ENCODE results near the gene TTBK2.

Gene TTBK2

GRCh38 chr15:42760759-42761158 lies 159.8 kb downstream of the TTBK2 start:
- no peak for DNase-seq (ENCODE audit: low spot score)

- no peak for DNase-seq (ENCODE audit: low spot score)
Observed at GRCh38 chr15:42759093-42759492, 161.5 kb downstream of the TTBK2 start.

GRCh38 chr15:42750306-42750705 lies 170.3 kb downstream of the TTBK2 start:
- DNase-seq (ENCODE audit: low spot score), result no peak

GRCh38 chr15:42749266-42749665 lies 171.3 kb downstream of the TTBK2 start:
- no peak for DNase-seq (ENCODE audit: low spot score)

GRCh38 chr15:42744195-42744594 lies 176.4 kb downstream of the TTBK2 start:
- no peak for DNase-seq (ENCODE audit: low spot score)

- DNase-seq (ENCODE audit: low spot score), result no peak
Observed at GRCh38 chr15:42742149-42742548, 178.4 kb downstream of the TTBK2 start.

- no peak for DNase-seq (ENCODE audit: low spot score)
Observed at GRCh38 chr15:42741710-42742109, 178.9 kb downstream of the TTBK2 start.

- no peak for DNase-seq (ENCODE audit: low spot score)
Observed at GRCh38 chr15:42737529-42738328, 182.8 kb downstream of the TTBK2 start.

GRCh38 chr15:42736793-42737528 lies 183.6 kb downstream of the TTBK2 start, which contains the start of gene CDAN1:
CDAN1 (minus strand) TSS chr15:42737128; CDS start chr15:42737102, 26 bp downstream.
- peak; percentile 93 for DNase-seq (ENCODE audit: low spot score)

- DNase-seq (ENCODE audit: low spot score), result no peak
Observed at GRCh38 chr15:42736178-42736792, 184.3 kb downstream of the TTBK2 start.

- no peak for DNase-seq (ENCODE audit: low spot score)
Observed at GRCh38 chr15:42735382-42736165, 185.0 kb downstream of the TTBK2 start.

GRCh38 chr15:42734076-42734672 lies 186.4 kb downstream of the TTBK2 start:
- DNase-seq (ENCODE audit: low spot score), result no peak

- no peak for DNase-seq (ENCODE audit: low spot score)
Observed at GRCh38 chr15:42733027-42733426, 187.6 kb downstream of the TTBK2 start.

GRCh38 chr15:42732095-42732827 lies 188.3 kb downstream of the TTBK2 start:
- DNase-seq (ENCODE audit: low spot score), result no peak

- no peak for DNase-seq (ENCODE audit: low spot score)
Observed at GRCh38 chr15:42731461-42731860, 189.1 kb downstream of the TTBK2 start.

- DNase-seq (ENCODE audit: low spot score), result no peak
Observed at GRCh38 chr15:42730536-42730935, 190.0 kb downstream of the TTBK2 start.

GRCh38 chr15:42730135-42730534 lies 190.4 kb downstream of the TTBK2 start:
- DNase-seq (ENCODE audit: low spot score), result no peak

- DNase-seq (ENCODE audit: low spot score), result no peak
Observed at GRCh38 chr15:42729409-42729808, 191.2 kb downstream of the TTBK2 start.

GRCh38 chr15:42728972-42729371 lies 191.6 kb downstream of the TTBK2 start:
- no peak for DNase-seq (ENCODE audit: low spot score)

- no peak for DNase-seq (ENCODE audit: low spot score)
Observed at GRCh38 chr15:42728560-42728959, 192.0 kb downstream of the TTBK2 start.

All from CD4-positive, alpha-beta T cell treated with Interleukin-15 for 4 hours (primary cell).